Fibroblast of lung (primary cell): ENCODE data around the gene REXO5. TPM values are rescaled to one million over a fixed set of nuclear protein-coding genes. Genes with fewer than 3 reads are reported as not detected.

Source experiments
- DNase-seq, 2 donors: peaks; one replicate each; pipeline versions ENCODE4 v3.0.0 to v3.0.0-alpha.2; 2010; ENCODE audit warnings: low read depth in 2 of 2
- H2AFZ ChIP-seq: 2 replicates; pipeline ENCODE4 v1.5.1; 2012; ENCODE audit warnings: low read length, control low read depth, inconsistent platforms
- H3K27ac ChIP-seq: 2 replicates; pipeline ENCODE4 v1.5.1; 2011; ENCODE audit warnings: low read length, control low read depth; ENCODE audit not compliant: insufficient read depth
- H3K27me3 ChIP-seq: 2 replicates; pipeline ENCODE4 v1.5.1; 2011; ENCODE audit warnings: mild to moderate bottlenecking, low read length; ENCODE audit not compliant: control insufficient read depth, insufficient read depth
- H3K36me3 ChIP-seq: 2 replicates; pipeline ENCODE4 v1.5.1; 2011; ENCODE audit warnings: low read length; ENCODE audit not compliant: control insufficient read depth, insufficient read depth
- H3K4me1 ChIP-seq: 2 replicates; pipeline ENCODE4 v1.5.1; 2011; ENCODE audit warnings: low read length; ENCODE audit not compliant: control insufficient read depth, insufficient read depth; ENCODE audit errors: extremely low read depth
- H3K4me2 ChIP-seq: 2 replicates; pipeline ENCODE4 v1.5.1; 2011; ENCODE audit warnings: low read length, control low read depth; ENCODE audit not compliant: insufficient read depth; ENCODE audit errors: extremely low read depth
- H3K4me3 ChIP-seq, 4 experiments: fragments of 200-600 bp in 1 of 4; sonication (generic) in 1 of 4; replicated peaks in 1 of 4; 2 replicates each; pipeline ENCODE4 v1.5.1; 2011 to 2016; ENCODE audit warnings: low read length in 4 of 4, low read depth in 3 of 4, mild to moderate bottlenecking in 3 of 4, control low read depth in 2 of 4, inconsistent platforms in 1 of 4, mixed read lengths in 1 of 4; ENCODE audit not compliant: insufficient read depth in 1 of 4; ENCODE audit errors: control extremely low read depth in 1 of 4
- H3K79me2 ChIP-seq: 2 replicates; pipeline ENCODE4 v1.5.1; 2012; ENCODE audit warnings: mild to moderate bottlenecking, low read length, inconsistent platforms; ENCODE audit not compliant: control insufficient read depth, insufficient read depth
- H3K9ac ChIP-seq: 2 replicates; pipeline ENCODE4 v1.5.1; 2011; ENCODE audit warnings: mild to moderate bottlenecking, low read length, control low read depth; ENCODE audit not compliant: insufficient read depth
- H3K9me3 ChIP-seq: 2 replicates; pipeline ENCODE4 v1.5.1; 2012; ENCODE audit warnings: low read depth, low read length; ENCODE audit not compliant: control insufficient read depth, insufficient read depth
- H4K20me1 ChIP-seq: 2 replicates; pipeline ENCODE4 v1.5.1; 2011; ENCODE audit warnings: low read length; ENCODE audit not compliant: control insufficient read depth, insufficient read depth; ENCODE audit errors: extremely low read depth
- CTCF ChIP-seq, 2 donors: IDR thresholded peaks in 1 of 2; conservative IDR thresholded peaks in 1 of 2; 1 replicate in 1 of 2; 2 replicates in 1 of 2; pipeline ENCODE4 v1.5.1; 2011 to 2012; ENCODE audit warnings: low read length in 2 of 2, control low read depth in 1 of 2, inconsistent platforms in 1 of 2, low read depth in 1 of 2, mild to moderate bottlenecking in 1 of 2
- EZH2 ChIP-seq: IDR thresholded peaks from 2 replicates; pipeline ENCODE4 v1.5.1; 2012; ENCODE audit warnings: low read length, control low read depth, mild to moderate bottlenecking; ENCODE audit errors: missing control alignments
- polyA plus RNA-seq, 2 donors: library from polyadenylated mRNA; depleted of rRNA in 1 of 2; stranded (reverse) in 1 of 2; unstranded in 1 of 2; fragments of >200 nt; gene quantifications; 2 replicates each; pipeline ENCODE4 v1.2.1, GENCODE V29; 2011 to 2012; ENCODE audit warnings: missing spikeins in 1 of 2
- total RNA-seq: library from RNA; depleted of rRNA; stranded (reverse); fragments of >200 nt; gene quantifications from 2 replicates; pipeline ENCODE4 v1.2.1, GENCODE V29; 2014

Gene REXO5
- total and polyA plus RNA-seq, 2 donors (not counting 1 experiment from before 2014, with no cell fraction given): 5.6 to 9.1 TPM

- peak overlapping the region; percentile 9 for H3K9ac ChIP-seq
- peak; percentile 52 to 80 for DNase-seq
- no peak overlapping the region for H3K4me3 ChIP-seq
- H3K4me1 ChIP-seq: peaks cover 10% of the 10 kb centered on the region
- TF ChIP-seq EZH2 (no peak), CTCF (conservative IDR thresholded peaks at IDR 0.05 in 1 of 2, IDR thresholded peaks at IDR 0.05 in 1 of 2; ENCODE audit: low read depth in 1 of 2, low read length in 2 of 2) (peak; percentile 100)
- no peak overlapping the region for H3K27ac ChIP-seq
- no peaks in the 10 kb centered on the region for H3K27me3 ChIP-seq
- H3K9me3 ChIP-seq: no peaks in the 10 kb centered on the region
- no peak overlapping the region for H3K4me2 ChIP-seq
- H2AFZ ChIP-seq: no peak overlapping the region
- H3K79me2 ChIP-seq: no peaks in the 10 kb centered on the region
- no peaks in the 10 kb centered on the region for H4K20me1 ChIP-seq
- H3K36me3 ChIP-seq: no peaks in the 10 kb centered on the region
Observed at GRCh38 chr16:20849589-20850390, 43.5 kb downstream of the REXO5 start.

- no peaks in the 10 kb centered on the region for H4K20me1 ChIP-seq
- no peak overlapping the region for H2AFZ ChIP-seq
- peaks cover 2% of the 10 kb centered on the region for H3K79me2 ChIP-seq
- H3K9ac ChIP-seq: no peak overlapping the region
- peaks cover 10% of the 10 kb centered on the region for H3K4me1 ChIP-seq
- H3K4me3 ChIP-seq: no peak overlapping the region
- TF ChIP-seq EZH2: no peak
- H3K27ac ChIP-seq: peak overlapping the region; percentile 5
- DNase-seq: peak in 1 of 2 donors; percentile 23
- no peaks in the 10 kb centered on the region for H3K27me3 ChIP-seq
- H3K36me3 ChIP-seq: peaks cover 4% of the 10 kb centered on the region
- H3K9me3 ChIP-seq: no peaks in the 10 kb centered on the region
- H3K4me2 ChIP-seq: no peak overlapping the region
Observed at GRCh38 chr16:20850981-20851380, 44.7 kb downstream of the REXO5 start.

GRCh38 chr16:20851601-20852000 is 45.3 kb downstream of the REXO5 start:
- Histone ChIP-seq H4K20me1 (no peaks in the 10 kb centered on the region), H3K4me2 (peak overlapping the region; percentile 4), H3K79me2 (peaks cover 2% of the 10 kb centered on the region), H2AFZ (no peak overlapping the region), H3K4me3 (no peak overlapping the region), H3K4me1 (peaks cover 10% of the 10 kb centered on the region), H3K36me3 (peaks cover 4% of the 10 kb centered on the region), H3K27ac (peak overlapping the region; percentile 21), H3K9me3 (no peaks in the 10 kb centered on the region), H3K9ac (no peak overlapping the region), H3K27me3 (no peaks in the 10 kb centered on the region)
- no peak for TF ChIP-seq CTCF (conservative IDR thresholded peaks at IDR 0.05 in 1 of 2, IDR thresholded peaks at IDR 0.05 in 1 of 2; ENCODE audit: low read depth in 1 of 2, low read length in 2 of 2)
- no peak for TF ChIP-seq EZH2
- peak; percentile 96 to 97 for DNase-seq
